Measurements from ENCODE around the gene CYTH3.

CYTH3 gene

GRCh38 chr7:6279341-6279740, 6.9 kb upstream of the CYTH3 start:
- no peak for DNase-seq

GRCh38 chr7:6278749-6279310, 6.4 kb upstream of the CYTH3 start:
- no peak for DNase-seq

- DNase-seq = no peak
Observed at GRCh38 chr7:6277476-6277875, 5.1 kb upstream of the CYTH3 start.

- no peak for DNase-seq
Observed at GRCh38 chr7:6276911-6277408, 4.5 kb upstream of the CYTH3 start.

- no peak for DNase-seq
Observed at GRCh38 chr7:6274743-6275142, 2.3 kb upstream of the CYTH3 start.

- DNase-seq = no peak
Observed at GRCh38 chr7:6273917-6274630, 1.6 kb upstream of the CYTH3 start.

- peak; percentile 73 for DNase-seq
Observed at GRCh38 chr7:6273380-6273837, 985 bp upstream of the CYTH3 start.

GRCh38 chr7:6271694-6272440, 557 bp downstream of the CYTH3 start:
- no peak for DNase-seq

- no peak for DNase-seq
Observed at GRCh38 chr7:6271060-6271658, 1.3 kb downstream of the CYTH3 start.

- no peak for DNase-seq
Observed at GRCh38 chr7:6269527-6269926, 2.9 kb downstream of the CYTH3 start.

GRCh38 chr7:6268907-6269306, 3.5 kb downstream of the CYTH3 start:
- DNase-seq = no peak

- no peak for DNase-seq
Observed at GRCh38 chr7:6268023-6268900, 4.2 kb downstream of the CYTH3 start.

- DNase-seq = no peak
Observed at GRCh38 chr7:6266699-6267098, 5.7 kb downstream of the CYTH3 start.

GRCh38 chr7:6262221-6262620, 10.2 kb downstream of the CYTH3 start:
- DNase-seq = no peak

- DNase-seq = no peak
Observed at GRCh38 chr7:6261699-6262098, 10.7 kb downstream of the CYTH3 start.

GRCh38 chr7:6260291-6261187, 11.9 kb downstream of the CYTH3 start:
- no peak for DNase-seq

- DNase-seq = no peak
Observed at GRCh38 chr7:6259257-6259656, 13.2 kb downstream of the CYTH3 start.

GRCh38 chr7:6258440-6259182, 13.8 kb downstream of the CYTH3 start:
- DNase-seq = no peak

- DNase-seq = no peak
Observed at GRCh38 chr7:6257675-6258074, 14.7 kb downstream of the CYTH3 start.

GRCh38 chr7:6256677-6257535, 15.5 kb downstream of the CYTH3 start:
- no peak for DNase-seq
